WERI-Rb-1 (cell line): ENCODE data around the gene COMMD1.
"Not testable (repeated sequence)": the region's sequence is repeated elsewhere in the genome, so short reads cannot be mapped to it uniquely, and the experiment has no call there.

Experiments
- DNase-seq: peaks from one replicate; pipeline ENCODE4 v3.0.0-alpha.2; 2020
- H3K27ac ChIP-seq: fragments of 250-450 bp; sonication (Bioruptor Pico); 2 replicates; pipeline ENCODE4 v1.5.1; 2020; ENCODE audit warnings: mild to moderate bottlenecking, moderate library complexity
- H3K27me3 ChIP-seq: fragments of 250-450 bp; sonication (Bioruptor Pico); 2 replicates; pipeline ENCODE4 v1.5.1; 2021; ENCODE audit warnings: mild to moderate bottlenecking, low read depth, moderate library complexity; ENCODE audit not compliant: insufficient read depth, severe bottlenecking
- H3K36me3 ChIP-seq: fragments of 250-450 bp; sonication (Bioruptor Pico); 2 replicates; pipeline ENCODE4 v1.5.1; 2020; ENCODE audit warnings: mild to moderate bottlenecking, moderate library complexity
- H3K4me3 ChIP-seq: 2 replicates; pipeline ENCODE4 v1.5.1; 2011; ENCODE audit warnings: low read depth, mild to moderate bottlenecking, control low read depth, low read length
- H3K9me3 ChIP-seq: fragments of 250-450 bp; sonication (Bioruptor Pico); 2 replicates; pipeline ENCODE4 v1.5.1; 2021; ENCODE audit warnings: mild to moderate bottlenecking, moderate library complexity; ENCODE audit not compliant: severe bottlenecking
- CTCF ChIP-seq: IDR thresholded peaks from 2 replicates; pipeline ENCODE4 v1.5.1; 2011; ENCODE audit warnings: low read depth, mild to moderate bottlenecking, control low read depth, inconsistent platforms, low read length

COMMD1 gene

GRCh38 chr2:62156861-62157496 lies 251.5 kb downstream of the COMMD1 start:
- Histone ChIP-seq H3K4me3 (no peak overlapping the region), H3K27ac (no peak overlapping the region), H3K27me3 (peaks cover 9% of the 10 kb centered on the region), H3K36me3 (no peaks in the 10 kb centered on the region), H3K9me3 (peaks cover 4% of the 10 kb centered on the region)
- no peak for TF ChIP-seq CTCF
- no peak for DNase-seq

DNA sequence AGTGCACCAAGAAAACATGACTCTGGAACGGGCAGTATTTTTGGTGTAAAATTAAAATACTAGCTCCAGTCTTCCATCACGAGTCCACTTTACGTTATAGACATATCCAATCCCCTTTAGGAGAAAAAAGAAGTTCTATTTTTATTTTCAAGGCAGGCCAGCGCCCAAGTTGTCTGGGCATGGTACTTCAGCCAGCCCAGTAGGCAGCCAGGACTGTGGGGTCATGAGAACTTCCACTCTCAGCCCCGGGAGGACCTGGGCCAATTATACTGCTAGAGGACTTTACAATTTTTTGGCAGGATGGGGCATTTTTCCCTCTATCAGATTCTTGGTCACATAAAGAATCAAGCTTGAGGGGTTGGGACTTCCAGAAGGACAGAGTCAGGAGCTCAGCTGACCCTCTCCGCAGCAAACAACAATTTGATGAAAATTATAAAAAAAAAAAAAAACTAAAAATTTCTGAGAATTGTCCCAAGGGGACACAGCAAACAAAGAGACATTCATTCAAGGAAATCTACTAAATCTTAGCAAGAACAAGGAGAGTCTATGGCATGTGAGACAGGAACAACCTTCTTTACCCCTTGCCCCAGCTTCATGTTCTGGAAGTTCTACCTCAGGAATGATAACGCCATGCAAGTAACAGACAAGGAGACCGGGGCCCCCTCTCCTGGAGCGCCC lies 253.1 kb downstream of the COMMD1 start:
- Histone ChIP-seq H3K4me3 (no peak overlapping the region), H3K27ac (no peak overlapping the region), H3K36me3 (no peaks in the 10 kb centered on the region), H3K9me3 (peaks cover 4% of the 10 kb centered on the region), H3K27me3 (peaks cover 17% of the 10 kb centered on the region)
- no peak for TF ChIP-seq CTCF
- DNase-seq = no peak

GRCh38 chr2:62160691-62161090 lies 255.2 kb downstream of the COMMD1 start:
- not testable (repeated sequence) for H3K27ac ChIP-seq, DNase-seq, H3K9me3 ChIP-seq, H3K4me3 ChIP-seq, H3K36me3 ChIP-seq
- peaks cover 34% of the 10 kb centered on the region for H3K27me3 ChIP-seq

GRCh38 chr2:62163106-62163831 lies 257.8 kb downstream of the COMMD1 start:
- Histone ChIP-seq H3K4me3 (no peak overlapping the region), H3K27me3 (peaks cover 41% of the 10 kb centered on the region), H3K36me3 (no peaks in the 10 kb centered on the region), H3K27ac (no peak overlapping the region), H3K9me3 (no peaks in the 10 kb centered on the region)
- DNase-seq = peak; percentile 41
- TF ChIP-seq CTCF = no peak

DNA sequence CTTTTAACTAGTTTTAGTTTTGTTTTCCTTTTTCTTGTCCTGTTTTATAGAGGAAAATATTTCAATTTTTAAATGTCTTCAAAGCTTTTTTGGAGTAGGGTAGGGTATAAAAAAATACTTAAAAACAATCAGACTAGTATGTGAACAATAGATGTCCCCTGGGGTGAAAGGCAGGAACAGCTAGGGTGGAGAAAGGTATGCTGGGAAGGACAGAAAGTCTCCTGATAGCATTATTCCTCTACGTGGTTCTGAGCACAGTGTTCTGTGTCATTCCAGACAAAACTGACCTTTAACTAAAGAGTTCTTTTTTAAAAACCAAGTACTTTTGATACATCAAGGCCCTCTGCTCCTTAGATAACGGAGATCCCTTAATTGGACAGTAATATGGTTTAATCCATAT lies 258.4 kb downstream of the COMMD1 start:
- H3K27me3 ChIP-seq = peaks cover 41% of the 10 kb centered on the region
- H3K4me3 ChIP-seq = no peak overlapping the region
- DNase-seq = no peak
- H3K9me3 ChIP-seq = no peaks in the 10 kb centered on the region
- H3K27ac ChIP-seq = no peak overlapping the region
- H3K36me3 ChIP-seq = no peaks in the 10 kb centered on the region
- TF ChIP-seq CTCF = no peak

- DNase-seq = no peak
- Histone ChIP-seq H3K4me3 (no peak overlapping the region), H3K27me3 (peaks cover 13% of the 10 kb centered on the region), H3K36me3 (no peaks in the 10 kb centered on the region), H3K27ac (no peak overlapping the region), H3K9me3 (no peaks in the 10 kb centered on the region)
- TF ChIP-seq CTCF = no peak
Observed at GRCh38 chr2:62175728-62176127, 270.3 kb downstream of the COMMD1 start.
